ACHN (cell line): Measurements from ENCODE around the gene GALNTL6.
A peak's percentile ranks its signal among the peaks of the same experiment; 100 is the strongest.

ENCODE experiments used
- DNase-seq: peaks from one replicate; pipeline ENCODE4 v3.0.0-alpha.2; 2015
- in situ Hi-C: cut with HindIII; loops from 2 replicates; pipeline ENCODE4 v1.10.0; 2017; ENCODE audit warnings: low sequenced_read_pairs, low pct_ligation_motif_present, low pct_unique_long_range_greater_than_20kb

Gene GALNTL6

GRCh38 chr4:172068506-172068905 lies 255.3 kb downstream of the GALNTL6 start:
- no peak for DNase-seq
- in situ Hi-C loops = no loop called here

- in situ Hi-C loops = no loop called here
- DNase-seq = no peak
Measured at GRCh38 chr4:172073590-172073989, 260.4 kb downstream of the GALNTL6 start.

GRCh38 chr4:172083272-172083671 lies 270.1 kb downstream of the GALNTL6 start:
- in situ Hi-C loops = no loop called here

GRCh38 chr4:172088556-172088955 lies 275.4 kb downstream of the GALNTL6 start:
- in situ Hi-C loops = no loop called here
- DNase-seq = no peak

More at GRCh38 chr4:172083272-172083671, 270.1 kb downstream of the GALNTL6 start:
- DNase-seq = no peak

GRCh38 chr4:172095161-172095560 lies 282.0 kb downstream of the GALNTL6 start:
- in situ Hi-C loops = no loop called here
- no peak for DNase-seq

GRCh38 chr4:172096786-172097185 lies 283.6 kb downstream of the GALNTL6 start:
- in situ Hi-C loops = no loop called here
- DNase-seq = no peak

GRCh38 chr4:172099376-172099775 lies 286.2 kb downstream of the GALNTL6 start:
- in situ Hi-C loops = no loop called here
- no peak for DNase-seq

GRCh38 chr4:172103456-172103855 lies 290.3 kb downstream of the GALNTL6 start:
- DNase-seq = no peak
- in situ Hi-C loops = no loop called here

- in situ Hi-C loops = no loop called here
- no peak for DNase-seq
Measured at GRCh38 chr4:172104539-172104938, 291.3 kb downstream of the GALNTL6 start.

- in situ Hi-C loops = no loop called here
- DNase-seq = no peak
Measured at GRCh38 chr4:172105918-172106317, 292.7 kb downstream of the GALNTL6 start.

- in situ Hi-C loops = no loop called here
- DNase-seq = no peak
Measured at GRCh38 chr4:172109466-172109865, 296.3 kb downstream of the GALNTL6 start.

GRCh38 chr4:172124656-172125308 lies 311.6 kb downstream of the GALNTL6 start:
- no peak for DNase-seq
- in situ Hi-C loops = no loop called here

- no peak for DNase-seq
- in situ Hi-C loops = no loop called here
Measured at GRCh38 chr4:172125443-172125842, 312.2 kb downstream of the GALNTL6 start.

GRCh38 chr4:172127168-172127567 lies 314.0 kb downstream of the GALNTL6 start:
- in situ Hi-C loops = no loop called here
- no peak for DNase-seq

GRCh38 chr4:172129593-172129992 lies 316.4 kb downstream of the GALNTL6 start:
- in situ Hi-C loops = no loop called here
- no peak for DNase-seq

- in situ Hi-C loops = no loop called here
- DNase-seq = no peak
Measured at GRCh38 chr4:172134521-172134920, 321.3 kb downstream of the GALNTL6 start.

- DNase-seq = no peak
- in situ Hi-C loops = no loop called here
Measured at GRCh38 chr4:172141025-172141424, 327.8 kb downstream of the GALNTL6 start.

- peak; percentile 63 for DNase-seq
- in situ Hi-C loops = no loop called here
Measured at GRCh38 chr4:172142281-172142741, 329.1 kb downstream of the GALNTL6 start.

- in situ Hi-C loops = no loop called here
- no peak for DNase-seq
Measured at GRCh38 chr4:172143605-172144314, 330.6 kb downstream of the GALNTL6 start.

GRCh38 chr4:172147687-172148086 lies 334.5 kb downstream of the GALNTL6 start:
- DNase-seq = peak; percentile 53
- in situ Hi-C loops = no loop called here
